ENCODE results near the gene ZNF830. TPM values are rescaled to one million over a fixed set of nuclear protein-coding genes. Genes with fewer than 3 reads are reported as not detected.

ZNF830 gene
- total and polyA plus RNA-seq, 2 donors (not counting 3 experiments of a cell fraction or from before 2014, with no cell fraction given), result 3.1 to 13.9 TPM

DNA sequence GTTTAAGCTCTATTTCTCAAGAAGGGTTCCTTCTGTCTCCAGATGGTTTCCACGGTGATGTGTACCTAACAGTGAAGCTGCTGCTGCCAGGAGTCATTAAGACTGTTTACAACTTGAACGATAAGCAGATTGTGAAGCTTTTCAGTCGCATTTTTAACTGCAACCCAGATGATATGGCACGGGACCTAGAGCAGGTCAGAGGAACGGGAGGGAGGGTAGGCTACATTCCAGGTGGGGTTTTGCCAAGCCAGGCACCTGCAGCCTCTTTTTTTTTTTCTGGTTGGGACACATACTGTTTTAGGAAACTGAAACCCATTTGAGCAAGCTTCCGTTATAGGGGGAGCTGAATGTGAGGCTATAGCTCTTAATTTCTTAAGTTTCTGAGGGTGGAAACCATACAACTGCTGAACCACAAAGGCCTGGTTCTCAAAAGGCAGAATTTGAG lies 29.6 kb downstream of the ZNF830 start:
- no peaks in the 10 kb centered on the region for H3K27me3 ChIP-seq (ENCODE audit: control insufficient read depth in 2 of 2, insufficient read depth in 2 of 2, low read length in 2 of 2)
- no peak for FAIRE-seq
- no peak overlapping the region for H3K27ac ChIP-seq (ENCODE audit: insufficient read depth, low read depth, low read length)
- intact Hi-C loops (cut with micrococcal nuclease), result no loop called here
- no peak overlapping the region for H2AFZ ChIP-seq (ENCODE audit: low read depth, low read length)
- dilution Hi-C loops (cut with MboI; ENCODE audit: extremely low pct_ligation_motif_present, low sequenced_read_pairs), result loop anchor here (25.0 kb wide), 1 partner anchor 121 kb away; the partner anchor contains the start of genes FNDC8 and RAD51D
- TF ChIP-seq, protein P1, sequence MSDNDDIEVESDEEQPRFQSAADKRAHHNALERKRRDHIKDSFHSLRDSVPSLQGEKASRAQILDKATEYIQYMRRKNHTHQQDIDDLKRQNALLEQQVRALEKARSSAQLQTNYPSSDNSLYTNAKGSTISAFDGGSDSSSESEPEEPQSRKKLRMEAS (IDR thresholded peaks at IDR 0.05; ENCODE audit: insufficient read depth, insufficient read length), result no peak
- no peak for TF ChIP-seq GATA2 (IDR thresholded peaks at IDR 0.05; ENCODE audit: insufficient read depth, insufficient read length, low read depth, low read length)
- TF ChIP-seq, protein P2, sequence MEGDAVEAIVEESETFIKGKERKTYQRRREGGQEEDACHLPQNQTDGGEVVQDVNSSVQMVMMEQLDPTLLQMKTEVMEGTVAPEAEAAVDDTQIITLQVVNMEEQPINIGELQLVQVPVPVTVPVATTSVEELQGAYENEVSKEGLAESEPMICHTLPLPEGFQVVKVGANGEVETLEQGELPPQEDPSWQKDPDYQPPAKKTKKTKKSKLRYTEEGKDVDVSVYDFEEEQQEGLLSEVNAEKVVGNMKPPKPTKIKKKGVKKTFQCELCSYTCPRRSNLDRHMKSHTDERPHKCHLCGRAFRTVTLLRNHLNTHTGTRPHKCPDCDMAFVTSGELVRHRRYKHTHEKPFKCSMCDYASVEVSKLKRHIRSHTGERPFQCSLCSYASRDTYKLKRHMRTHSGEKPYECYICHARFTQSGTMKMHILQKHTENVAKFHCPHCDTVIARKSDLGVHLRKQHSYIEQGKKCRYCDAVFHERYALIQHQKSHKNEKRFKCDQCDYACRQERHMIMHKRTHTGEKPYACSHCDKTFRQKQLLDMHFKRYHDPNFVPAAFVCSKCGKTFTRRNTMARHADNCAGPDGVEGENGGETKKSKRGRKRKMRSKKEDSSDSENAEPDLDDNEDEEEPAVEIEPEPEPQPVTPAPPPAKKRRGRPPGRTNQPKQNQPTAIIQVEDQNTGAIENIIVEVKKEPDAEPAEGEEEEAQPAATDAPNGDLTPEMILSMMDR (IDR thresholded peaks at IDR 0.05; ENCODE audit: extremely low read depth in 1 of 2, insufficient read depth in 1 of 2, low read depth in 1 of 2, low read length in 2 of 2), result no peak
- TF ChIP-seq POLR2AphosphoS5 (IDR thresholded peaks at IDR 0.05; ENCODE audit: insufficient read depth, low read depth, low read length), result no peak
- no peak for TF ChIP-seq POLR2A (IDR thresholded peaks at IDR 0.05; ENCODE audit: low read depth, low read length)
- no peak for TF ChIP-seq FOS (IDR thresholded peaks at IDR 0.05; ENCODE audit: borderline replicate concordance, insufficient read depth, low read length)
- TF ChIP-seq EZH2 (IDR thresholded peaks at IDR 0.05; ENCODE audit: borderline replicate concordance, low read depth, low read length, severe bottlenecking), result no peak
- no peak for TF ChIP-seq MYC (IDR thresholded peaks at IDR 0.05; ENCODE audit: low read depth, low read length)
- TF ChIP-seq JUN (IDR thresholded peaks at IDR 0.05; ENCODE audit: borderline replicate concordance, insufficient read depth, insufficient read length, low read depth), result no peak
- ChIA-PET CTCF (interaction anchor here (0.9 to 1.9 kb wide), 5 partner anchors 10 to 128 kb away, joined by 3 to 10 read pairs (median 4); partner anchors contain the start of gene LIG3), POLR2A (interaction anchor here (0.7 kb wide), 2 partner anchors 9 to 10 kb away, joined by 3 read pairs; no protein-coding TSS in a partner anchor)
- no peaks in the 10 kb centered on the region for H3K79me2 ChIP-seq (ENCODE audit: control insufficient read depth, insufficient read depth, low read length)
- no peak for DNase-seq (ENCODE audit: low read depth, low spot score)
- no peaks in the 10 kb centered on the region for H3K4me1 ChIP-seq (ENCODE audit: control insufficient read depth, extremely low read depth, insufficient read depth, low read length)
- no peaks in the 10 kb centered on the region for H4K20me1 ChIP-seq (replicated peaks; ENCODE audit: control insufficient read depth, extremely low read depth, insufficient read depth, low read length)
- no peak overlapping the region for H3K9ac ChIP-seq (replicated peaks; ENCODE audit: extremely low read depth, insufficient read depth, low read length)
- H3K9me1 ChIP-seq (replicated peaks; ENCODE audit: control insufficient read depth, extremely low read depth, insufficient read depth, low read length), result no peaks in the 10 kb centered on the region
- no peak overlapping the region for H3K4me3 ChIP-seq (replicated peaks in 1 of 3; ENCODE audit: insufficient read depth in 1 of 3, low read depth in 1 of 3, low read length in 3 of 3)
- no peak overlapping the region for H3K4me2 ChIP-seq (ENCODE audit: insufficient read depth, low read length)
- H3K9me3 ChIP-seq (replicated peaks; ENCODE audit: control insufficient read depth, insufficient read depth, low read length), result no peaks in the 10 kb centered on the region
- peaks cover 12 to 16% of the 10 kb centered on the region in 2 experiments for H3K36me3 ChIP-seq (ENCODE audit: control insufficient read depth in 2 of 2, extremely low read depth in 1 of 2, insufficient read depth in 2 of 2, low read length in 2 of 2)
- no TSS peak for BruUV-seq (replicated peaks)
